MM.1S (cell line): Measurements from ENCODE around the gene SYNJ1.

ENCODE experiments used
- DNase-seq: peaks from one replicate; pipeline ENCODE4 v3.0.0-alpha.2; 2015
- H2AFZ ChIP-seq: fragments of 300-600 bp; sonication (generic); 2 replicates; pipeline ENCODE4 v1.6.0; 2016; ENCODE audit warnings: antibody characterized with exemption, low read length
- H3F3A ChIP-seq: fragments of 300-600 bp; sonication (generic); 2 replicates; pipeline ENCODE4 v1.6.1; 2016; ENCODE audit warnings: mild to moderate bottlenecking, antibody characterized with exemption, low read length, moderate library complexity, mixed read lengths; ENCODE audit not compliant: insufficient read depth
- H3K27ac ChIP-seq: fragments of 300-600 bp; sonication (generic); 2 replicates; pipeline ENCODE4 v1.5.1; 2016; ENCODE audit warnings: mild to moderate bottlenecking, low read length
- H3K27me3 ChIP-seq: fragments of 300-600 bp; sonication (generic); replicated peaks from 2 replicates; pipeline ENCODE4 v1.6.0; 2016; ENCODE audit warnings: low read length; ENCODE audit not compliant: insufficient read depth
- H3K36me3 ChIP-seq: fragments of 300-600 bp; sonication (generic); replicated peaks from 2 replicates; pipeline ENCODE4 v1.6.1; 2016; ENCODE audit warnings: mild to moderate bottlenecking, low read length, mixed read lengths; ENCODE audit not compliant: insufficient read depth
- H3K4me1 ChIP-seq: fragments of 300-600 bp; sonication (generic); 2 replicates; pipeline ENCODE4 v1.6.1; 2016; ENCODE audit warnings: low read length, mixed read lengths
- H3K4me2 ChIP-seq: fragments of 300-600 bp; sonication (generic); 2 replicates; pipeline ENCODE4 v1.6.0; 2016; ENCODE audit warnings: low read depth, low read length
- H3K4me3 ChIP-seq: fragments of 300-600 bp; sonication (generic); 2 replicates; pipeline ENCODE4 v1.5.1; 2016; ENCODE audit warnings: low read length, mixed read lengths
- H3K79me2 ChIP-seq: fragments of 300-600 bp; sonication (generic); 2 replicates; pipeline ENCODE4 v1.6.1; 2016; ENCODE audit warnings: mixed run types, low read length, mixed read lengths
- H3K9ac ChIP-seq: fragments of 300-600 bp; sonication (generic); 2 replicates; pipeline ENCODE4 v1.6.1; 2016; ENCODE audit warnings: low read length, mixed read lengths
- H3K9me2 ChIP-seq: fragments of 300-600 bp; sonication (generic); replicated peaks from 2 replicates; pipeline ENCODE4 v1.6.1; 2016; ENCODE audit warnings: mild to moderate bottlenecking, low read length, mixed read lengths; ENCODE audit not compliant: insufficient read depth
- H3K9me3 ChIP-seq: fragments of 300-600 bp; sonication (generic); replicated peaks from 2 replicates; pipeline ENCODE4 v1.6.1; 2016; ENCODE audit warnings: mild to moderate bottlenecking, low read length, mixed read lengths; ENCODE audit not compliant: insufficient read depth
- H4K20me1 ChIP-seq: fragments of 300-600 bp; sonication (generic); 2 replicates; pipeline ENCODE4 v1.6.1; 2016; ENCODE audit warnings: mild to moderate bottlenecking, low read length, moderate library complexity, mixed read lengths; ENCODE audit not compliant: insufficient read depth
- CTCF ChIP-seq: fragments of 300-600 bp; sonication (generic); IDR thresholded peaks from 2 replicates; pipeline ENCODE4 v1.5.1; 2016; ENCODE audit warnings: antibody characterized with exemption, low read length, mixed read lengths
- EZH2 ChIP-seq: fragments of 300-600 bp; sonication (generic); optimal IDR thresholded peaks from 2 replicates; pipeline ENCODE3; 2017; ENCODE audit warnings: low read depth, mild to moderate bottlenecking, antibody characterized with exemption, low read length, mixed read lengths
- EZH2phosphoT487 ChIP-seq: fragments of 300-600 bp; sonication (generic); IDR thresholded peaks from 2 replicates; pipeline ENCODE4 v1.6.1; 2018; ENCODE audit warnings: antibody characterized with exemption, low read length

SYNJ1 gene

GRCh38 chr21:32765058-32765457, 37.2 kb upstream of the SYNJ1 start:
- Histone ChIP-seq H3K79me2 (peaks cover 85% of the 10 kb centered on the region), H3K27me3 (no peaks in the 10 kb centered on the region), H2AFZ (no peak overlapping the region), H3K9ac (no peak overlapping the region), H3K9me2 (no peaks in the 10 kb centered on the region), H4K20me1 (peaks cover 38% of the 10 kb centered on the region), H3F3A (no peaks in the 10 kb centered on the region), H3K4me3 (no peak overlapping the region), H3K36me3 (peaks cover 33% of the 10 kb centered on the region), H3K9me3 (no peaks in the 10 kb centered on the region), H3K4me1 (peaks cover 14% of the 10 kb centered on the region), H3K27ac (no peak overlapping the region), H3K4me2 (no peak overlapping the region)
- DNase-seq = no peak
- TF ChIP-seq CTCF (no peak), EZH2 (no peak), EZH2phosphoT487 (no peak)

- H4K20me1 ChIP-seq = peaks cover 31% of the 10 kb centered on the region
- no peak overlapping the region for H3K4me3 ChIP-seq
- H2AFZ ChIP-seq = no peak overlapping the region
- no peak for TF ChIP-seq EZH2
- no peak for TF ChIP-seq CTCF
- TF ChIP-seq EZH2phosphoT487 = no peak
- H3K27ac ChIP-seq = no peak overlapping the region
- no peaks in the 10 kb centered on the region for H3F3A ChIP-seq
- no peak for DNase-seq
- H3K4me1 ChIP-seq = peaks cover 7% of the 10 kb centered on the region
- H3K9me3 ChIP-seq = no peaks in the 10 kb centered on the region
- peaks cover 35% of the 10 kb centered on the region for H3K36me3 ChIP-seq
- H3K27me3 ChIP-seq = no peaks in the 10 kb centered on the region
- H3K9me2 ChIP-seq = no peaks in the 10 kb centered on the region
- H3K4me2 ChIP-seq = no peak overlapping the region
- H3K9ac ChIP-seq = no peak overlapping the region
- peaks cover 83% of the 10 kb centered on the region for H3K79me2 ChIP-seq
These were observed 36.4 kb upstream of the SYNJ1 start for GRCh38 chr21:32764186-32764585.

GRCh38 chr21:32757804-32758203, 30.0 kb upstream of the SYNJ1 start:
- no peak overlapping the region for H2AFZ ChIP-seq
- H3K27me3 ChIP-seq = no peaks in the 10 kb centered on the region
- no peaks in the 10 kb centered on the region for H3F3A ChIP-seq
- no peak for TF ChIP-seq CTCF
- no peak for TF ChIP-seq EZH2phosphoT487
- TF ChIP-seq EZH2 = no peak
- H3K4me1 ChIP-seq = peaks cover 3% of the 10 kb centered on the region; the same call in 1 of the 2 replicates
- H3K79me2 ChIP-seq = peaks cover 54% of the 10 kb centered on the region
- no peaks in the 10 kb centered on the region for H3K9me3 ChIP-seq
- no peaks in the 10 kb centered on the region for H3K9me2 ChIP-seq
- no peak overlapping the region for H3K27ac ChIP-seq
- no peak overlapping the region for H3K9ac ChIP-seq
- no peak for DNase-seq
- H3K4me2 ChIP-seq = no peak overlapping the region
- H4K20me1 ChIP-seq = peaks cover 10% of the 10 kb centered on the region; the same call in 1 of the 2 replicates
- H3K4me3 ChIP-seq = no peak overlapping the region
- H3K36me3 ChIP-seq = peaks cover 39% of the 10 kb centered on the region
